ENCODE data around the gene PADI1. TPM values are rescaled to one million over a fixed set of nuclear protein-coding genes. Genes with fewer than 3 reads are reported as not detected.

The PADI1 gene
- total and polyA plus RNA-seq, 2 of the 8 experiments (the other 6 are each of a cell fraction or from before 2014, with no cell fraction given): 0.20 to 0.30 TPM

DNA sequence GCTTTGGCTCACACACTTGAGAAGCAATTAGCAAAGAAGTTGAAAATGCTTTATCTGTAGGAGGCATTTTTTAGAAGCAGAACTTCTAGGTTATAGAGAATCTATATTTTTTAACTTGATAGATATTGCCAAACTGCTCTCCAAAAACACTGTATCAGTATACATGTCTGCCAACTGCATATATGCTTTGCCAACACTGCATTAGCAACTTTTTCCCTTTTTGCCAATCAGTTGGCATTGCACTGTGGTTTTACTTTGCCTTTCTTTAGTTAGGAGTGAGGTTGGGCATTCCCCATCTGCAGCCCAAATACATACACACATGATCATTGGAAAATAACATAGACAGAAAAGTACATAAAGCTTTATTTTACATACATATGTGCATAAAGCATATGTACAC, 59.0 kb downstream of the PADI1 start:
- Histone ChIP-seq H3K4me2 (ENCODE audit: insufficient read depth in 1 of 2, low read depth in 2 of 2, low read length in 2 of 2) (no peak overlapping the region), H3K27me3 (replicated peaks in 1 of 4; ENCODE audit: control insufficient read depth in 3 of 4, extremely low read depth in 1 of 4, insufficient read depth in 3 of 4, low read length in 3 of 4) (peaks cover 0 to 2% (median 0%) of the 10 kb centered on the region in 4 experiments; a peak in 1 of 7 replicates), H3K27ac (ENCODE audit: low read depth, low read length) (no peak overlapping the region), H2BK12ac (ENCODE audit: low read depth, low read length) (no peak overlapping the region), H4K91ac (replicated peaks; ENCODE audit: insufficient read length, low read length) (no peak overlapping the region), H3K18ac (ENCODE audit: extremely low read depth, low read length) (no peak overlapping the region), H2BK15ac (ENCODE audit: low read length) (no peak overlapping the region), H3K23ac (ENCODE audit: insufficient read length) (no peak overlapping the region), H3K9ac (replicated peaks in 1 of 4; ENCODE audit: extremely low read depth in 1 of 4, low read depth in 3 of 4, low read length in 3 of 4) (no peak overlapping the region), H3K4me3 (ENCODE audit: extremely low read depth in 1 of 4, insufficient read depth in 2 of 4, low read depth in 3 of 4, low read length in 4 of 4) (no peak overlapping the region), H2AFZ (ENCODE audit: low read length) (no peak overlapping the region), H2BK120ac (replicated peaks; ENCODE audit: low read depth, low read length) (no peak overlapping the region), H3K4ac (replicated peaks; ENCODE audit: insufficient read length, low read depth, low read length) (no peak overlapping the region), H3K14ac (ENCODE audit: insufficient read length) (no peak overlapping the region), H3K9me3 (ENCODE audit: insufficient read depth in 2 of 2, low read depth in 1 of 2, low read length in 1 of 2) (no peaks in the 10 kb centered on the region), H2BK5ac (ENCODE audit: low read depth, low read length) (no peak overlapping the region), H4K20me1 (replicated peaks in 1 of 2; ENCODE audit: control insufficient read depth in 1 of 2, insufficient read depth in 2 of 2, low read length in 2 of 2) (no peaks in the 10 kb centered on the region), H3K36me3 (ENCODE audit: control insufficient read depth in 2 of 4, insufficient read depth in 4 of 4, low read length in 3 of 4) (no peaks in the 10 kb centered on the region), H3K4me1 (replicated peaks in 1 of 4; ENCODE audit: control insufficient read depth in 3 of 4, insufficient read depth in 4 of 4, low read length in 3 of 4) (no peaks in the 10 kb centered on the region; a peak in 1 of 7 replicates), H4K8ac (ENCODE audit: extremely low read depth, insufficient read depth, low read length) (no peak overlapping the region), H4K5ac (ENCODE audit: insufficient read length, low read depth, low read length) (no peak overlapping the region), H3K23me2 (ENCODE audit: low read depth, low read length) (no peaks in the 10 kb centered on the region), H3K79me2 (ENCODE audit: control insufficient read depth in 1 of 2, insufficient read depth in 2 of 2, low read length in 2 of 2) (no peaks in the 10 kb centered on the region), H3K56ac (replicated peaks; ENCODE audit: insufficient read length, low read depth, low read length) (no peak overlapping the region), H2BK20ac (ENCODE audit: low read length) (no peak overlapping the region), H2AK5ac (ENCODE audit: low read depth, low read length) (no peak overlapping the region), H3K79me1 (ENCODE audit: low read depth, low read length) (no peaks in the 10 kb centered on the region)
- CTCF ChIA-PET (ENCODE audit: partially characterized antibody): interaction anchor here (1.1 to 2.7 kb wide), 6 partner anchors 10 to 143 kb away, joined by 3 to 16 read pairs (median 4); no protein-coding TSS in a partner anchor
- DNase-seq (ENCODE audit: low read depth in 1 of 2, low spot score in 2 of 2) (no peak), FAIRE-seq (no peak)
- POLR2A ChIA-PET (ENCODE audit: partially characterized antibody): interaction anchor here (0.6 kb wide), 1 partner anchor 63 kb away, joined by 3 read pairs; no protein-coding TSS in a partner anchor
- no peak for TF ChIP-seq TEAD4 (IDR thresholded peaks at IDR 0.05; ENCODE audit: low read depth, low read length)
- no peak for TF ChIP-seq USF2 (IDR thresholded peaks at IDR 0.05; ENCODE audit: low read length)
- TF ChIP-seq CTBP2 (IDR thresholded peaks at IDR 0.05; ENCODE audit: borderline replicate concordance, insufficient read depth, insufficient read length, low read length): no peak
- no peak for TF ChIP-seq HDAC6 (IDR thresholded peaks at IDR 0.05; ENCODE audit: low read depth, low read length)
- no peak for TF ChIP-seq SIX5 (IDR thresholded peaks at IDR 0.05; ENCODE audit: low read depth, low read length)
- no peak for TF ChIP-seq POU5F1 (IDR thresholded peaks at IDR 0.05; ENCODE audit: low read depth, low read length)
- TF ChIP-seq CREB1 (IDR thresholded peaks at IDR 0.05): no peak
- no peak for TF ChIP-seq SP4 (IDR thresholded peaks at IDR 0.05; ENCODE audit: low read length)
- no peak for TF ChIP-seq E2F6 (IDR thresholded peaks at IDR 0.05)
- TF ChIP-seq NRF1 (IDR thresholded peaks at IDR 0.05; ENCODE audit: low read depth, low read length): no peak
- no peak for TF ChIP-seq KDM1A (IDR thresholded peaks at IDR 0.05; ENCODE audit: borderline replicate concordance, low read length)
- no peak for TF ChIP-seq TAF7 (optimal IDR thresholded peaks at IDR 0.05; ENCODE audit: borderline replicate concordance, low read depth, low read length)
- TF ChIP-seq CHD1 (IDR thresholded peaks at IDR 0.05; ENCODE audit: low read depth, low read length): no peak
- TF ChIP-seq RNF2 (IDR thresholded peaks at IDR 0.05; ENCODE audit: borderline replicate concordance, low read depth, low read length, missing control alignments, poor library complexity, severe bottlenecking): no peak
